Effector memory CD4-positive, alpha-beta T cell (primary cell): ENCODE measurements around the gene CCDC74B.
"Not testable (repeated sequence)": the region's sequence is repeated elsewhere in the genome, so short reads cannot be mapped to it uniquely, and the experiment has no call there.

ENCODE experiments used
- DNase-seq, 3 donors: peaks; one replicate each; pipeline ENCODE4 v3.0.0-alpha.2; 2020
- H3K27ac ChIP-seq: 2 replicates; pipeline ENCODE4 v1.7.0; 2013; ENCODE audit warnings: mild to moderate bottlenecking, low read length, moderate library complexity; ENCODE audit not compliant: insufficient read depth, poor library complexity, severe bottlenecking
- H3K27me3 ChIP-seq: replicated peaks from 2 replicates; pipeline ENCODE4 v1.7.0; 2013; ENCODE audit warnings: mild to moderate bottlenecking, low read length; ENCODE audit not compliant: insufficient read depth, control insufficient read depth, poor library complexity, severe bottlenecking
- H3K36me3 ChIP-seq: 2 replicates; pipeline ENCODE4 v1.7.0; 2013; ENCODE audit warnings: mild to moderate bottlenecking, low read length, moderate library complexity; ENCODE audit not compliant: control insufficient read depth, insufficient read depth
- H3K4me1 ChIP-seq: 2 replicates; pipeline ENCODE4 v1.7.0; 2013; ENCODE audit warnings: low read length, mild to moderate bottlenecking; ENCODE audit not compliant: control insufficient read depth, insufficient read depth, poor library complexity, severe bottlenecking
- H3K4me3 ChIP-seq: 2 replicates; pipeline ENCODE4 v1.7.0; 2013; ENCODE audit warnings: low read length, low read depth, mild to moderate bottlenecking; ENCODE audit not compliant: insufficient read depth, poor library complexity, severe bottlenecking
- H3K9me3 ChIP-seq: 2 replicates; pipeline ENCODE4 v1.7.0; 2013; ENCODE audit warnings: mild to moderate bottlenecking, low read length, moderate library complexity; ENCODE audit not compliant: control insufficient read depth
- total RNA-seq, 3 donors: gene quantifications; one replicate each; lab custom pipeline; 2026; lab: John Stamatoyannopoulos, UW

CCDC74B gene
- 0.17 to 0.97 (median 0.61) reads per million in 3 donors for total RNA-seq

- H3K27ac ChIP-seq, H3K36me3 ChIP-seq, H3K4me1 ChIP-seq, H3K27me3 ChIP-seq, H3K9me3 ChIP-seq: not testable (repeated sequence)
- peak within 1 kb of the TSS; percentile 29 for H3K4me3 ChIP-seq
- DNase-seq = peak; percentile 28 to 47 (median 40)
Observed at GRCh38 chr2:130145006-130145414, at the start of gene CCDC74B. CCDC74B (minus strand) TSS chr2:130145112; CDS start chr2:130144996, 116 bp downstream.

DNA sequence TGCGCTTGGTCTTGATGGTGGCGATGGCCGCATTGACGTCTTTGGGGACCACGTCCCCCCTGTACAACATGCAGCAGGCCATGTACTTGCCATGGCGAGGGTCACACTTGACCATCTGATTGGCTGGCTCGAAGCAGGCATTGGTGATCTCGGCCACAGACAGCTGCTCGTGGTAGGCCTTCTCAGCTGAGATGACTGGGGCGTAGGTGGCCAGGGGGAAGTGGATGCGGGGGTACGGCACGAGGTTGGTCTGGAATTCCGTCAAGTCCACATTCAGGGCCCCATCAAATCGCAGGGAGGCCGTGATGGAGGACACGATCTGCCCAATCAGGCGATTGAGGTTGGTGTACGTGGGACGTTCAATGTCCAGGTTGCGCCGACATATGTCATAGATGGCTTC, 48.9 kb upstream of the CCDC74B start:
- H3K27ac ChIP-seq, H3K4me3 ChIP-seq, H3K9me3 ChIP-seq, H3K36me3 ChIP-seq, H3K27me3 ChIP-seq, DNase-seq, H3K4me1 ChIP-seq: not testable (repeated sequence)

DNA sequence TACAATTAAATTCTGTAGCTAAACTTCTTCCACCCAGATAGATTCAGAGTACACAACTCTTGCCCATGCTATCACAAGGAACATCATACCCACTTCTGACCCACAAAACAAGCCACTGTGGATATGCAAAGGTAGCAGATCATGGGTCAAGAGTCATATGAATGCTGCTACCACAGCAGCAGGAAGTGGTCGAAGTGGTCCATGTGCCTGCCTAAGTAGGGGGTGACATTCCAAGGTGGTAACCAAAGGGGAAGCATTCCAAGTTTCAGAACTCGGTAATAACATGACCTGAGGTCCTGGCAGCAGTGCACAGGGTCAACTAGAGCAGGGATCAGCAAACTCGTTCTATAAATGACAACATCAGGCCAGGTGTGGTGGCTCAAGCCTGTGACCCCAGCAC, 47.5 kb upstream of the CCDC74B start:
- H3K9me3 ChIP-seq, H3K36me3 ChIP-seq, H3K4me1 ChIP-seq, DNase-seq, H3K27me3 ChIP-seq, H3K4me3 ChIP-seq, H3K27ac ChIP-seq: not testable (repeated sequence)

DNA sequence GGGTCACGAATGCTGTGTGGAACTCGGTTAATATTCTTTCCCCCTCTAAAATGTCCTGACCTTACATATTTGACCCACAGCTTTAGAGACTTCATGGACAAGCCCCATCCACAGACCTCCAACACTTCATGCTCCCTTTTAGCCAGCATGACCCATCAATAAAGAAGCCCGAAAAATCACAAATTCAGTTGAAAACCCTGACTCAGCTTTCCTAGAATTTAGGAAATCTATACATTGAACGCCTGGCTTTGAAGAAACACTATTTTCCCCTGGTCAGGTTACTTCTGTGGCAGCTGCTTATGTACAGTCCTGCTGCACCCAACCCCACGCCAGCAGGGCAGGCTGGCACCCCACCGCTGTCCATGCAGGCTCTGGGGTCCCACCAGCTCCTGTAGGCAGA, 46.4 kb upstream of the CCDC74B start:
- not testable (repeated sequence) for H3K9me3 ChIP-seq, H3K27ac ChIP-seq, H3K36me3 ChIP-seq, DNase-seq, H3K4me1 ChIP-seq, H3K4me3 ChIP-seq, H3K27me3 ChIP-seq

GRCh38 chr2:130190237-130190636, 45.3 kb upstream of the CCDC74B start:
- Histone ChIP-seq H3K9me3 (no peaks in the 10 kb centered on the region), H3K4me1 (no peaks in the 10 kb centered on the region), H3K27ac (no peak overlapping the region), H3K36me3 (no peaks in the 10 kb centered on the region), H3K4me3 (no peak overlapping the region), H3K27me3 (no peaks in the 10 kb centered on the region)
- no peak for DNase-seq

DNA sequence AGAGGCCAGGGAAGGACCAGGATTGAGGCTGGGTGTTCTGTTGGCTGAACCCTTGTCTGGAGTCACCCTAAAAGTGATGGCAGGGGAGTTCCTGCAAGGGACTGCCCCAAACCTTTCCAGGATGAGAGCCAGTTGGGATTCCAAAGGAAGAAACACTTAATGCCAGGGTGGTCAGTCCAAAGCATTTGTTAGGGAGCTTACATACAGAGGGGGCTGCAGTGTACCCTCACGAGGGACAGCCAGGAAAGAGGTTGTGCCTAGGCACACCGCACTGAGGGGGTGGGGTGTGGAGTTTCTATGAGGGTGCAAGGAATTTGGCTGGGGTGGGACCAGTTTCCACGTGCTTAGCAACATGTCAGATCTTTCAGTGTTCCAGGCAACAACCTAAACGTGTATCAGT, 44.0 kb upstream of the CCDC74B start:
- H3K4me3 ChIP-seq, H3K9me3 ChIP-seq, DNase-seq, H3K27ac ChIP-seq, H3K36me3 ChIP-seq, H3K4me1 ChIP-seq, H3K27me3 ChIP-seq: not testable (repeated sequence)

DNA sequence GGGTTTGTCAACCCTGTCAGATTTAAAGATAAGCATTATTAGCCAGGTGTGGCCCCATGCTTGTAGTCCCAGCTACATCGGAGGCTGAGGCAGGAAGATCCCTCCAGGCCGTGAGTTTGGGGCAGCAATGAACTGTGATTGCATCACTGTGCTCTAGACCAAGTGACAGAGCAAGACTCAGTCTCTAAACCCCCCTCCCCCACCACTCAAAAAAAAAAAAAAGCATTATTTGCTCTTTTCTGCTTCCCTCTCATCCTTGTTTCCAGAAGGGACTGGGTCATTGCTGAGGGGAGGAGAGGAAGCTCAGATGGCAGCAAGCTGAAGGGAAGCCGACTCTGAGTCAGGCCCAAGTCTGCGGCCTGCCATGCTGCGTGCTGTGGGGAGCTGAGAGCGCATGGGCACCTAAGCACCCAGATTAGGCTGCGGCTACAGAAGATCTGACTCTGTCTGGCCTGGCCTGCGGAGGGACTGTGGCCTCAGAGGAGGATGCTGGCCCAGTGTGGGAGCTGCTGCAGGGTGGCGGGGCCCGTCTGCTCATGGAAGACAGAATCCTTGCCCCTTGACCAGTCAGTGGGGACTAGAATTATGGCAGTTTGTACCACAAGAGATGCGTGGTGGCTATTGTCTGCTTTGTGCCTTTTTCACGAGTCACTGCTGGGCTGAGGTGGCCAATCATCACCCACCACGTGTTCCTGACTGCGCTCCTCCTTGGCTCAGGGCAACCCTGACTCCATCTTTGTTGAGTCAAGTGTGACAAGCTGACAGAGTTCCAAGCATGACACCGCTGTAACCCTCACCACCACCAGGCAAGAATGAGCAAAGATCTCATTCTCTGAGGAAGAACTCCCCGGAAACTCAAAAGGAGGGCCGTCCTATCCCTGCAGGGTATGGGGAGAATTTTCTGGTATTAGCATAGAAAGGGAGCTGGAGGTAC, 43.2 kb upstream of the CCDC74B start:
- DNase-seq, H3K4me3 ChIP-seq, H3K27me3 ChIP-seq, H3K36me3 ChIP-seq, H3K9me3 ChIP-seq, H3K27ac ChIP-seq, H3K4me1 ChIP-seq: not testable (repeated sequence)

GRCh38 chr2:130187268-130187667, 42.4 kb upstream of the CCDC74B start:
- H3K9me3 ChIP-seq = no peaks in the 10 kb centered on the region
- no peak overlapping the region for H3K4me3 ChIP-seq
- DNase-seq = no peak

DNA sequence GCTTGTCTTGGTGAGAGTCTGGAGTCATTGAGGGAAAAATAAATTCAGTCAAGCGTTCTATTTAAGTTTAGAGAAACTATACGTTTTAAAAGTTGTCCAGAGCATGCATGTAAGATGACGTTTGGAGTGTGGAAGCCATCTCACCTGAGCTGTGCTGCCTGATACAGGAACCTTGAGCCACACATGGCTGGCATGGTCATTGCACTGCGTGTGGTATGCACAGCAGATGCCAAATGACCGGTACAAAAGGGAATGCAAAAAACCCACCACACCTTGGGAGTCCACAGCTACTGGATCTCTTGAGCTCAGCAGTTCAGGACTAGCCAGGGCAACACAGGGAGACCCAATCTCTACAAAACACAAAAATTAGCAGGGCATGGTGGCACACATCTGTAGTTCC, 41.5 kb upstream of the CCDC74B start:
- Histone ChIP-seq H3K36me3 (no peaks in the 10 kb centered on the region), H3K27me3 (no peaks in the 10 kb centered on the region)
- no peak for DNase-seq

More at GRCh38 chr2:130187268-130187667, 42.4 kb upstream of the CCDC74B start:
- Histone ChIP-seq H3K27ac (no peak overlapping the region), H3K36me3 (no peaks in the 10 kb centered on the region), H3K4me1 (peaks cover 6% of the 10 kb centered on the region), H3K27me3 (no peaks in the 10 kb centered on the region)

DNA sequence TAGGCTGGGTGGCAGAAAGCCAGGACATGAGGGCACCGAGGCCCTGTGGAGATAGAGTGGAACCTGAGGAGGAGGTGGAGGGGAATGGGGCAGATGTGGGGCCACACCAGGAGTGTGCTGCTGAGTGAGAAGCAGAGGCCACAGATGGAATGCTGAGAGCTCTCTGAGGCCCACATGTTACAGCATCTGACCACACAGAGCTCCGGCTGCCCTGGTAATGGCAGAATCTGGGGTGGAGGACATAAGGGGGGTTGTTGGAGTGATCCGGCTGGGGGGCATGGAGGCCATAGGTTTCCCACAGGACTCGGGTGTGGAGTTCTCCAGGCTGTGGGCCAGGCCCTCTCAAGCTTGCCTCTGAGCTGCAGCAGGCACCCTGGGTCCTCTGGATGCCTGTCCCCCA, 41.0 kb upstream of the CCDC74B start:
- Histone ChIP-seq H3K27ac (no peak overlapping the region), H3K27me3 (no peaks in the 10 kb centered on the region), H3K9me3 (no peaks in the 10 kb centered on the region), H3K4me1 (peaks cover 8% of the 10 kb centered on the region), H3K36me3 (no peaks in the 10 kb centered on the region), H3K4me3 (no peak overlapping the region)
- no peak for DNase-seq

More for the DNA sequence above, 41.5 kb upstream of the CCDC74B start:
- H3K27ac ChIP-seq = no peak overlapping the region
- H3K4me3 ChIP-seq = no peak overlapping the region
- no peaks in the 10 kb centered on the region for H3K9me3 ChIP-seq
- peaks cover 6% of the 10 kb centered on the region for H3K4me1 ChIP-seq
